IPS DF 19.7 (cell line): ENCODE data around the gene ZNF576.
"Not testable (repeated sequence)": the region's sequence is repeated elsewhere in the genome, so short reads cannot be mapped to it uniquely, and the experiment has no call there.

ENCODE experiments used
- DNase-seq: peaks from one replicate; pipeline ENCODE4 v3.0.0-alpha.2; 2013; ENCODE audit warnings: low read depth, low spot score

ZNF576 gene

GRCh38 chr19:43595999-43596841 is at the start of gene ZNF576, which contains the start of gene IRGQ:
ZNF576 (plus strand) TSS chr19:43596595; CDS start chr19:43597109, 514 bp downstream.
IRGQ (minus strand) TSS chr19:43596134; CDS start chr19:43595338, 796 bp downstream.
- peak; percentile 90 for DNase-seq

GRCh38 chr19:43547926-43548325 is 48.5 kb upstream of the ZNF576 start:
- DNase-seq, result not testable (repeated sequence)

- DNase-seq, result no peak
Observed at GRCh38 chr19:43548706-43549105, 47.7 kb upstream of the ZNF576 start.

GRCh38 chr19:43551399-43552197 is 44.8 kb upstream of the ZNF576 start:
- no peak for DNase-seq

- DNase-seq, result no peak
Observed at GRCh38 chr19:43552198-43552450, 44.3 kb upstream of the ZNF576 start.

GRCh38 chr19:43552616-43553015 is 43.8 kb upstream of the ZNF576 start:
- no peak for DNase-seq

GRCh38 chr19:43553656-43554055 is 42.7 kb upstream of the ZNF576 start:
- DNase-seq, result no peak

- no peak for DNase-seq
Observed at GRCh38 chr19:43554317-43554895, 42.0 kb upstream of the ZNF576 start.

- no peak for DNase-seq
Observed at GRCh38 chr19:43555185-43555770, 41.1 kb upstream of the ZNF576 start.

- DNase-seq, result no peak
Observed at GRCh38 chr19:43560687-43561086, 35.7 kb upstream of the ZNF576 start.

GRCh38 chr19:43561139-43561970 is 35.0 kb upstream of the ZNF576 start:
- DNase-seq, result no peak

GRCh38 chr19:43562226-43562697 is 34.1 kb upstream of the ZNF576 start:
- DNase-seq, result no peak

- DNase-seq, result no peak
Observed at GRCh38 chr19:43562698-43563241, 33.6 kb upstream of the ZNF576 start.

GRCh38 chr19:43563816-43564457 is 32.5 kb upstream of the ZNF576 start:
- DNase-seq, result no peak

- DNase-seq, result no peak
Observed at GRCh38 chr19:43564800-43565199, 31.6 kb upstream of the ZNF576 start.

- DNase-seq, result no peak
Observed at GRCh38 chr19:43569657-43570056, 26.7 kb upstream of the ZNF576 start.

- DNase-seq, result no peak
Observed at GRCh38 chr19:43570174-43570791, 26.1 kb upstream of the ZNF576 start.

GRCh38 chr19:43572171-43572588 is 24.2 kb upstream of the ZNF576 start:
- no peak for DNase-seq

- DNase-seq, result no peak
Observed at GRCh38 chr19:43574424-43575155, 21.8 kb upstream of the ZNF576 start.
